ENCODE data around the gene ZNF75A.

The ZNF75A gene

DNA sequence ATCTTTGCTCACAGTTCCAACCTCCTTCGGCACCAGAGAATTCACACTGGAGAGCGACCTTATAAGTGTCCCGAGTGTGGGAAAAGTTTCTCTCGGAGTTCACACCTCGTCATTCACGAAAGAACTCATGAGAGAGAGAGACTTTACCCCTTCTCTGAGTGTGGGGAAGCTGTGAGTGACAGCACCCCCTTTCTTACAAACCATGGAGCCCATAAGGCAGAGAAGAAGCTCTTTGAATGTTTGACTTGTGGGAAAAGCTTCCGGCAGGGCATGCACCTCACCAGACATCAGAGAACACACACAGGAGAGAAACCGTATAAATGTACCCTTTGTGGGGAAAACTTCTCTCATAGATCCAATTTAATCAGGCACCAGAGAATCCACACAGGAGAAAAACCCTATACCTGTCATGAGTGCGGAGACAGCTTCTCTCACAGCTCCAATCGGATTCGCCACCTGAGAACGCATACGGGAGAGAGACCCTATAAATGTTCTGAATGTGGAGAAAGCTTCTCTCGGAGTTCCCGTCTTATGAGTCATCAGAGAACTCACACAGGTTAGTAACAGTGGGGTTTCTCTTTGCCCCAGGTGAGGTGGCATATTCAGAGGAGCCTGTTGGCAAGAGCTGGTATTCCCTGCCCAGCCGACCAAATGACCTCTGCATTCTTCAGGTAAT is 15.2 kb upstream of the ZNF75A start:
- no peak for DNase-seq

DNA sequence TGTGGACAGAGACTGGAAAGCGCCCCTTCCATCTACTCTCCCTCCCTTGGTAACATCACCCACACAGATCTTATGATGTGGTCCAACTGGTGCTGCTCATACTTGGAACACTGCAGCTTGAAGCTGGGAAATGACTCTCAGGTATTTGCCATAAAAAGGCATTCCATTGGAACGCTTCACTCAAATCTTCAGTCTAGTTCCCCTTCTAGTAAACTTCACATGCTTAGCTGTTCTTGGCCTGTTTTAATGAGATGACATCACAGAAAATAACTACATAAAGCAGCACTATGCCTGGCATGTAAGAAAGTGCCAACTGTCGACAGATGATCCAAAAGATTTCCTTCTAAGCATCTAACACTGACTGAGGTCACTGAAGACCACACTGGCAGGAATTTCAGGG is 12.7 kb upstream of the ZNF75A start:
- DNase-seq, result no peak

DNA sequence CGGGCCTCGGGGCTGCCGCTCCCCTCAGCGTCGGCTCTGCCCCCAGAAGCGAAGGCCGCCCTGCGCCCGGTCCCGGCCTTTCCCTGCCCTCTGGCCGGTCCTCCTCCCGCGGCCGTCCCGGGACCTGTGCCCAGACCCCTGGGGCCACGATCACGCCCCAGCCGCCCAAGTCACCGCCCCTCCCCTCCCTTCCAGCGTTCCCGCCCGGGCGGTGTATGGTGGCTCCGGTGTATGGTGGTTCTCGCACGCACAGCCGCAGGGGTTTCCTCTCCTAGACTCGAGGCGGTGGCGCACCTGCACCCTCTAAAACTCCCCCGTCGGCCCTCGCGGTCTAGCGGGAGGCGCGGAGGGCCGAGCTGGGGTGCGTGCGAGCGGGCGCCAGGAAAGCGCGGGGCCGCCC is 10.1 kb upstream of the ZNF75A start:
- DNase-seq, result no peak

DNA sequence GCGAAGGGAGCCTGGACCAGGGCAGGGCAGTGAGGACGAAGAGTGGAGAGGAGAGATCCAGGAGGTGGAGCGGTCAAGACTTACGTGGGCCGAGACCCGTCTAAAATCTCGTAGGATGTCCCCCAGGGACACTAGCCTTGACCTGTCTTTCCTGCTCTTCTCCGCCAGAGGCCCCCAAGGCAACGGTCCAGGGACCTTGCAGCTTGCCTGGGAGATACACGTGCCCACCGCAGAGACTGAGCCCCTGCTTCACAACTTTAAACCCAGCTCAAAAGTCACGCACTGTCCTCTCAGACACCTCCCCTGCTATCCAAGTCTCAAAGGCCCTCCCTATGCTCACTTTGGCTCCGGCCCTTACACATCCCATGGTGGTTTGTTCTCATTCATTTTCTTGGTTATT is 9.5 kb upstream of the ZNF75A start:
- no peak for DNase-seq

DNA sequence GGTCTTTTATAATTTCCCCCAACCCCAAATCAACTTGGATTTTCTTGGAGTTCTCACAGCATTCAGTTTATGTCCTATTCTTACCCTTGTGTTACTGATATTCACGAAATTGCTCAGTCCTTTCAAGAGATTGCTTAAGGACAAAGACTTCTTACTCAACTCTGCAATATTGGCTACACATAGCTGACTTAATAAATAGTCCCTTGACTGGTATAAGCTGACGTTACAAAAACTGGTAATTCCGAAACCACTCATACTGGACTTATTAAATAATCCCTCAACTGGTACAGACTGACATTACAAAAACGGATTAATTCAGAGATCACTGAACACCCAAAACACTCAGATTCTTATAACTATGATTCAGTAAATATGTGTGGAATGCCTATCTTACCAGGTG is 927 bp upstream of the ZNF75A start:
- no peak for DNase-seq

DNA sequence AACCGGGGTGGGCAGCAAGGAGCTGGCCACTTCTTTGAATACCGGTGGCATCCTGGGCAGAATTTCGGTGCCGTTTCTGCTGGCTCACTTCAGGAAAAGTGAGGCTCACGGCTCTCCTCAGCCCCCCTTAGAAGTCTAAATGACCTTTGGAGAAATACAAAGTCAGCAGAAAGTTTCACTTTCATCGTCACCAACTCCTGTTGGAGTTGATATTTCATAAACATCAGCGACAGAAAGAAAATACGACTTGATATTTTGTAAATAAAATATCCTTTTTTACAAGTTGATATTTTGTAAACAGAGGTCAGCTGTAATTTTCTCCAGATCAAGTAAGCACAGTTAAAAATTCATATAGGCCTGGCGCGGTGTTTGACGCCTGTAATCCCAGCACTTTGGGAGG is 781 bp downstream of the ZNF75A start:
- DNase-seq, result no peak

DNA sequence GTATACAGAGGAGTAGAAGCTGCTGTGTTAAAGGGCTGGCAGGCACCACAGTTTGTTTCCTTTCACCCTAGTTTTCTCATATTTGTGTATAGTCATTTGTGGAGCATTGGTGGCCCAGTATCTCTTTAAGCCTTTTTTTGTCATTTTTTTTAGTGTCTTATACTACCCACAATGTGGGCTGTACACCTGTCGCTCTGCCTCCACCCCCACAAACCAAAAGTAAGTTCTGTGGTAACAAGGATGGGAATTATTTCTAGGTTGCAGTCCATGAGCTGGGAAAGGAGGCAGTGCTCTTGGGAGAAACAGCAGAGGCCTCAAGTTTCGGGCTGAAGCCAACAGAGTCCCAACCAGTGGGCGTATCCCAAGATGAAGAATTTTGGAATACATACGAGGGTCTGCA is 6.2 kb downstream of the ZNF75A start:
- no peak for DNase-seq

DNA sequence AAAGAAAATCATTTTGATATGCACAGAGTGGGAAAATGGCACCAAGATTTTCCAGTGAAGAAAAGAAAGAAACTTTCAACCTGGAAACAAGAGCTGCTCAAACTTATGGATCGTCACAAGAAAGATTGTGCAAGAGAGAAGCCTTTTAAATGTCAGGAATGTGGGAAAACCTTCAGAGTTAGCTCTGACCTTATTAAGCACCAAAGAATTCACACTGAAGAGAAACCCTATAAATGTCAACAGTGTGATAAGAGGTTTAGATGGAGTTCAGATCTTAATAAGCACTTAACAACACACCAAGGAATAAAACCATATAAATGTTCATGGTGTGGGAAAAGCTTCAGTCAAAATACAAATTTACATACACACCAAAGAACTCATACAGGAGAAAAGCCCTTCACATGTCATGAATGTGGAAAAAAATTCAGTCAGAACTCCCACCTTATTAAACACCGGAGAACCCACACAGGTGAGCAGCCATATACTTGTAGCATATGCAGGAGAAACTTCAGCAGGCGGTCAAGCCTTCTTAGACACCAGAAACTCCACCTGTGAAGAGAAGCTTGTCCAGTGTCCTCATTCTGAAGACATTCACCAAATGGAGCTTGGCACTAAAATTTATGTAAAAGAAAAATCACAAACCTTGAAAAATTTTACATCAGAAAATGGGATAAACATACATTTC is 12.2 kb downstream of the ZNF75A start:
- DNase-seq, result no peak

DNA sequence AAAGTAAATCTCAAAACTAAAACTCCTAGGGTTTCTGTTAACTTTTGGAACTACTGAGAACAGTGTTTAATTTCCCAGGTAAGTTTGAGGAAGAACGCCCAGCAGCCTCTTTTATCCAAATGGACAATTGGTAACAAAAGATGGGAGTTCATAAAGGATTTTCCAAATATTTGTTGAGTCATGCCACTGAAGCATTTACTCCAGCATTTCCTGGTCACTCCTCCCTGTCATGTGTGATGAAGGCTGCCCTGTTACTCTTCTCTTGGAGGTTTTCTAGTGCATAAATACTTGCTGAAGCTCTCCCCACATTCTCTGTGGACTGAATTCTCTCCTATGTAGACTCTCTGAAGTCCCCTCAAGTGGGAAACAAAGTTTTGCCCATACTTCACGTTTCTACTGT is 16.5 kb downstream of the ZNF75A start:
- DNase-seq, result no peak

DNA sequence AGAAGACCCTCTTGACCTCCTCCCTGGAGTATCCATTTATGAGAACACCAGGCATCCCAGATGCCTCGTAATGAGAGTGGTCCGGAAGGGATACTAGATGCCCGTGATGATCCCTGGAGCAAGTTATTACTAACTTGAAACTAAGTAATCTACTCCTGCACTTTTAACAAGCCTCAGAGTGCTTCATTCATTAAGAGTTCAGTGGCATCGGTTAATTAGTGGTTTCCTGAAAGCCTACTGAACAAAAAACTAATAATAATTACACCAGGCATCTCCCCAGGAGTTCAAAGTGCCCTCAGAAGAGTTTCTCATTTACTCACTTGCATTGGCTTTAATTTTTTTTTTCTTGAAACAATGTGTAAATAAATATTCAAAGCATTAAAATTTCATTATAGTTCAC is 22.2 kb downstream of the ZNF75A start:
- DNase-seq, result no peak

DNA sequence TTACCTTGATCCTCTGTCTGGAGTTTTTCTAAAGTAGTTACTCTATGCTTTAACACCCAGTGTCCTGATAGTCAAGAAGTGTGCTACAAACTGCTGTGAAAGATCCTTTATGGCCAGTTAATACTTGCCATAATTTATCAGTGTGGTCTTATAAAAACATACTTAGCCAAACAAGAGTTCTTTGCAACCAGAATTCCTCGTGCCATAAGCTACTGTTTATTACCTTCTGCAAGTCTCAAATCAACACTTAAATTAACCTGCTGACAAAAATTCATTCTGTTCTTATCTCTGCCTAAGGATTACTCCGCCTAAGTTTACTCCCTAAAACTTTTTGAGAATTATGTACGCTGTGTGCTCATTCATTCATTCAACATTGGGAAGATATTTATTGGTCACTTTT is 22.8 kb downstream of the ZNF75A start:
- no peak for DNase-seq

DNA sequence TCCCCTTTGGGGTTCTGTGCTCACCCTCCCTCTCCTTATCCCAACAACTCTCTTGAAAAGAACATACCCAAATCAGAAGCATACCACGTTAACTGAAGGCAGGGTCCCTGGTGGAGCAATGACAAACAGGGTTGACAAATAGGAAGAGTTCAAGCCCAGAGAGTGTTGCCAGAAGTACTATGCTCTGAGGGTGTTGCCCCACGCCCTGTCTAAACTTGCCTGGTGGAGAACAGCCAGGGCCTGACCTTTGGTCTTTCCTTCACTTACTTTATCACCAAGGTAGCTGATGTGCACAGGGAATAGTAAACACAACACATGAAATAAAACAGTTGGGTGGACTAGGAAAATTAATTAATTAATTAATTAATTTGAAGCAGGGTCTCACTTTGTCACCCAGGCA is 23.3 kb downstream of the ZNF75A start:
- DNase-seq, result no peak

DNA sequence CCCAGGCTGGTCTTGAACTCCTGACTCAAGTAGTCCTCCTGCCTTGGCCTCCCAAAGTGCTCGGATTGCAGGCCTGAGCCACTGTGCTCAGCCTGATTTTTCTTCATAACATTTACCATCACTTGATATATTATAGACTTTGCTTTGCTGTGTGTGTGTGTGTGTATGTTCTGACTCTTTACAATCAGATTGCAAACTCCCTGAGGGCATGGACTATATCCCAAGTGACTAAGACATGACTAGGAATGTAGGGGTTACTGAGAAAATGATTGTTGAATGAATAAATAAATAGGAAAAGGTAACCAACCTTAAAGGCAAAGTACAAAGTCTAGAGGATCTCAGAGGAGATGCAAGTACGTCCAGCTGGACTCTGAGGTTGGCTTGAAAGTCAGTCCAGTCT is 40.7 kb downstream of the ZNF75A start:
- no peak for DNase-seq

GRCh38 chr16:3347586-3347985 is 42.3 kb downstream of the ZNF75A start:
- no peak for DNase-seq

- peak; percentile 80 for DNase-seq
Measured at GRCh38 chr16:3348547-3349167, 43.4 kb downstream of the ZNF75A start.

GRCh38 chr16:3349175-3349574 is 43.9 kb downstream of the ZNF75A start:
- no peak for DNase-seq

DNA sequence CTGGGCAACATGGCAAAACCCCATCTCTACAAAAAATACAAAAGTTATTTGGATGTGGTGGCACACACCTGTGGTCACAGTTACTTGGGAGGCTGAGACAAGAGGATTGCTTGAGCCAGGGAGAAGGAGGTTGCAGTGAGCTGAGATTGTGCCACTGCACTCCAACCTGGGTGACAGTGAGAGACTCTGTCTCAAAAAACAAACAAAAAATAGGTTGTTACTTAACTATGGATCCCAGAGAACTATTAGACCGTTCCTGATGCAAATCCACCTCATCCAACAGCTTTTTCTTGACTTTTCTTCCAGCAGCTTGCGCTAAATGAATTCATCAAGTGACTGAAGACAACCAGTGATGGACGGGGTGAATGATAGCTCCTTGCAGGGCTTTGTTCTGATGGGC is 50.3 kb downstream of the ZNF75A start, which contains the start of gene OR2C1:
OR2C1 (plus strand) TSS at position 301 of the 400 bp plus-strand sequence; CDS start at position 353, 52 bp downstream.
- no peak for DNase-seq

- DNase-seq, result no peak
Measured at GRCh38 chr16:3356118-3356517, 50.8 kb downstream of the ZNF75A start.

- no peak for DNase-seq
Measured at GRCh38 chr16:3358871-3359270, 53.6 kb downstream of the ZNF75A start.

- DNase-seq, result no peak
Measured at GRCh38 chr16:3362931-3363330, 57.6 kb downstream of the ZNF75A start.

- no peak for DNase-seq
Measured at GRCh38 chr16:3363793-3364192, 58.5 kb downstream of the ZNF75A start.

DNA sequence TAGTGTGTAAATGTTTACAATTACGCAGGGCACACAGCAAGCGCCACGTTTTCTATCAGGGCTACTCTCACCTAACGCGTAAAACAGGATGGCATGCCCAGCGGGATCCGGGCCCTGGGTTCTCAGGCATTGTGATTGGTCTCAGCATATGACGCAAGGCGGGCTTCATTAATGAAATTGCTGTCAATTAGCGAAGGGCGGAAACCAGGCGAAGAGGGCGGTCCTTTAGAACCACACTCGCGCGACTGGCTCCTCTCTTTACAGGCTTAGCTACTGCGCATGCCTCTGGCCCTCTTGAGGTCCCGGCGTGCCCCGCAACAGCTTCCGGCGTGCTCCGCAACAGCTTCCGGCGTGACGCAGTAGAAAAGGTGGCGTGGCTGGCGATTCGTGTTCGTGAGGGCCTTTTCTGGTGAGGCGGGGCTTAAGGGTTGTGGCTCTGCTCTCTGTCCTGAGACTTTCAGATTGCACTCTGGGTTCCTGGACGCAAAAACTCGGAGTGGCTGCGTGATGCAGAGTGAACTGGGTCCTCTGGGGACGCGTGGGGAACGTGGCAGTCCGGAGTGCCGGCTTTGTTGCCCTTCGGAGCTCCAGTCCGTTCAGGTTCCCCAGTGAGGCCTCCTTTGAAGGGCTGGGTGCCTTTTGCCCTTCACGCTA is 59.6 kb downstream of the ZNF75A start:
- peak; percentile 29 for DNase-seq

Data from NCI-H187 treated with DMSO at 0.1 percent for 48 hours (cell line).